Neural crest cell (in vitro differentiated cells): ENCODE data around the gene CMTM8. TPM values are rescaled to one million over a fixed set of nuclear protein-coding genes. Genes with fewer than 3 reads are reported as not detected.

Source experiments
- DNase-seq: peaks from one replicate; pipeline ENCODE4 v3.0.0; 2021; ENCODE audit warnings: low read depth, mixed read lengths, low spot score
- H3K27ac Mint-ChIP-seq: one replicate; pipeline ENCODE4 v1.8.0; 2021; ENCODE audit warnings: mild to moderate bottlenecking, mixed read lengths; ENCODE audit not compliant: unreplicated experiment
- H3K27me3 Mint-ChIP-seq: 2 replicates; pipeline ENCODE4 v1.8.0; 2021; ENCODE audit warnings: low read depth, mild to moderate bottlenecking, mixed read lengths
- H3K36me3 Mint-ChIP-seq: 2 replicates; pipeline ENCODE4 v1.8.0; 2021; ENCODE audit warnings: low read depth, mild to moderate bottlenecking, mixed read lengths
- H3K4me1 Mint-ChIP-seq: 2 replicates; pipeline ENCODE4 v1.8.0; 2021; ENCODE audit warnings: mixed read lengths
- H3K4me3 Mint-ChIP-seq: one replicate; pipeline ENCODE4 v1.8.0; 2021; ENCODE audit warnings: mild to moderate bottlenecking, mixed read lengths
- H3K9me3 Mint-ChIP-seq: 2 replicates; pipeline ENCODE4 v1.8.0; 2021; ENCODE audit warnings: mixed read lengths
- CTCF ChIP-seq: fragments of 200-600 bp; sonication (generic); conservative IDR thresholded peaks from 2 replicates; pipeline ENCODE4 v1.5.0; 2021; ENCODE audit warnings: antibody characterized with exemption, mild to moderate bottlenecking
- total RNA-seq: library from RNA; stranded (reverse); gene quantifications from 2 replicates; pipeline ENCODE4 v1.2.1, GENCODE V29; 2021

The CMTM8 gene
- total RNA-seq, 1 donor from 2014 or later = 4.4 TPM

- H3K27me3 Mint-ChIP-seq = no peaks in the 10 kb centered on the region
- DNase-seq = no peak
- H3K36me3 Mint-ChIP-seq = no peaks in the 10 kb centered on the region
- H3K9me3 Mint-ChIP-seq = no peaks in the 10 kb centered on the region
- no peak overlapping the region for H3K4me3 Mint-ChIP-seq
- no peak for TF ChIP-seq CTCF
- H3K4me1 Mint-ChIP-seq = no peaks in the 10 kb centered on the region
- H3K27ac Mint-ChIP-seq = no peak overlapping the region
Observed at GRCh38 chr3:32197991-32198390, 40.5 kb upstream of the CMTM8 start.

- no peaks in the 10 kb centered on the region for H3K27me3 Mint-ChIP-seq
Observed at GRCh38 chr3:32198714-32199113, 39.8 kb upstream of the CMTM8 start.

GRCh38 chr3:32200490-32200889, 38.0 kb upstream of the CMTM8 start:
- H3K36me3 Mint-ChIP-seq = no peaks in the 10 kb centered on the region
- H3K9me3 Mint-ChIP-seq = no peaks in the 10 kb centered on the region
- no peak for DNase-seq
- no peak overlapping the region for H3K27ac Mint-ChIP-seq
- no peak overlapping the region for H3K4me3 Mint-ChIP-seq
- H3K4me1 Mint-ChIP-seq = no peaks in the 10 kb centered on the region
- H3K27me3 Mint-ChIP-seq = no peaks in the 10 kb centered on the region
- TF ChIP-seq CTCF = no peak

More at GRCh38 chr3:32198714-32199113, 39.8 kb upstream of the CMTM8 start:
- no peak overlapping the region for H3K27ac Mint-ChIP-seq
- H3K36me3 Mint-ChIP-seq = no peaks in the 10 kb centered on the region
- H3K4me3 Mint-ChIP-seq = no peak overlapping the region
- no peaks in the 10 kb centered on the region for H3K4me1 Mint-ChIP-seq
- no peak for TF ChIP-seq CTCF
- no peaks in the 10 kb centered on the region for H3K9me3 Mint-ChIP-seq
- DNase-seq = no peak

GRCh38 chr3:32200992-32201758, 37.3 kb upstream of the CMTM8 start:
- TF ChIP-seq CTCF = no peak
- no peak overlapping the region for H3K27ac Mint-ChIP-seq
- H3K27me3 Mint-ChIP-seq = no peaks in the 10 kb centered on the region
- H3K9me3 Mint-ChIP-seq = no peaks in the 10 kb centered on the region
- DNase-seq = no peak
- H3K4me3 Mint-ChIP-seq = no peak overlapping the region
- no peaks in the 10 kb centered on the region for H3K4me1 Mint-ChIP-seq
- no peaks in the 10 kb centered on the region for H3K36me3 Mint-ChIP-seq

GRCh38 chr3:32202496-32202895, 36.0 kb upstream of the CMTM8 start:
- H3K9me3 Mint-ChIP-seq = no peaks in the 10 kb centered on the region
- no peak for TF ChIP-seq CTCF
- H3K27me3 Mint-ChIP-seq = no peaks in the 10 kb centered on the region
- no peak overlapping the region for H3K4me3 Mint-ChIP-seq
- no peaks in the 10 kb centered on the region for H3K4me1 Mint-ChIP-seq
- no peak overlapping the region for H3K27ac Mint-ChIP-seq
- DNase-seq = no peak
- H3K36me3 Mint-ChIP-seq = no peaks in the 10 kb centered on the region
